HG03196 (cell line): ENCODE measurements around the gene KRR1.
"Not testable (repeated sequence)": the region's sequence is repeated elsewhere in the genome, so short reads cannot be mapped to it uniquely, and the experiment has no call there.

ENCODE experiments used
- ATAC-seq: cut with Tn5 transposase; IDR thresholded peaks from one replicate; pipeline ENCODE4 v1.9.1; 2021; ENCODE audit not compliant: unreplicated experiment

Gene KRR1

GRCh38 chr12:75479963-75480461 lies 31.4 kb downstream of the KRR1 start:
- peak; percentile 45 for ATAC-seq

DNA sequence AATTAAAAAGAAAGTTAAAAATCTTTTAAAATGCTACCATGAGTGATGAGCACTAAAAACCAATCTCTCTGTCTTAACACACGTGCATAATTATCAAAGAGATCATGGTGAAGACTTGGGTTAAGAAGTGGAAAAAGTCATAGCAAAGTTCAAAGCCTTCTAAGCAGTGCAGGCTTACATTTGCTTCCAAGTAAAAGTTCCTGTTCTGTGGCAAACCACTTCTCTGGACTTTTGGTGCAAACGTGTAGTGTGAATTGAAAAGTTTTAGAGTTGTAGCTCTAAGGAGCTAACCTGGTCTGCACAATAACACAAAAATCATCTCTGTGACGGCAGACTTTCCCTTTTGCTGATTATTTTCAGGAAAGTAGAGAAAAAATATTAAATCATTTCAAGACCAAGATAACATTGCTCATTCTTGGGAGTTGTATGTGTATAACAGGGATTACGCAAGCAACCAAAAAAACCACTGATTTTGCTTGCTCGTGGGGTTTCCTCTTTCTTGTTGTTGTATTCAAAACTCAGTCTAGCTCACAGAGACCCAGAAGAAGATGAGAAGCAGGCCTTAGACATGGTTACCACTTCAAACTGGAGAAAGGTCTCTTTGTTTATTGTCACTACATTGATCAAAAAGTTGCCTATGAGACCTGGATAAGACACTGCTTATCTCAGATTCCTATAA lies 33.2 kb downstream of the KRR1 start:
- ATAC-seq = no peak

- ATAC-seq = no peak
These were observed 34.3 kb downstream of the KRR1 start for GRCh38 chr12:75477137-75477536.

- ATAC-seq = no peak
These were observed 35.3 kb downstream of the KRR1 start for GRCh38 chr12:75476071-75476470.

GRCh38 chr12:75474116-75474515 lies 37.3 kb downstream of the KRR1 start:
- ATAC-seq = no peak

DNA sequence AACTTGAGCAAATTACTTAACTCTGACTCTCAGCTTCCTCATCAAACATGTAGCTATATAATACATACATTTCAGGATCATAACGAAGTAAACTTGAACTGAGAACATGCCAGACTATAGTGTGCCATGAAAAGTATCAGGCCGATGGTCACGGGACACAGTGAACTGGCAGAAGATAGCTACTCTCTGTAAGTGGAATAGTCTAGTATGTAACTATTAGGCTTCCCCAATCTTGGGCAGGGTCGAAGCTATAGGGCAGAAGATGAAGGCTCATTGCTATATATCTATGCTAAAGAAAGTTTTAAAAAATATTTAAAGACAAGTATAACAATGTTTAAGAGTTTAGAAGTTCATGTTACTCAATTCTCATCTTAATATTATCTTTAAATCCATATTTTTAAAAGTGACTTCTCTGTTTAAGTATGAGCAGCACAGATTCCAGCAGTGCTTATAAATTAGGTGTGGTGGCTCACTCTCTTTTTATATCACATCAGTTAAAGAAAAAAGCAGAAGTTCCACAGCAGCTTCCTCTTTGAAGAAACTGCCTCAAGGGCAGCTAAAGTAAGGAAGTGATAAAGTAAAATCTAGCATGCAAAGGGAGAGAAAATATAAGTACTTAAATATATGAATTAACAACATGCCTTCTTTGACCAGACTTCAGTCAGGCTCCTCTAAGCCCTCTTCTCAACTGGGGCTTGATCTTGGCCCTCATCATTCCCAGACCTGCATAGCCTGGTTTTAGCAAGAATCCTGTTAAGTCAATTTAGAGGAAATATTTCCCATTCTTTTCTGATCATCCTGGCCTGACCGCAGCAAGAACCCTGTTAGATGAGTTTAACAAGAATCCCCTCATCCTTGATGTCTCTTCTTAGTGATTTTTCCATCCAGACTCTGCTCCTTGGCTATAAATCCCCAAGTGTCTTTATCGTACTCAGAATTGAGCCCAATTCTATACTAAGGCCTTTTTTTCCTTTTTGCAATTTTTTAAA lies 39.2 kb downstream of the KRR1 start:
- ATAC-seq = no peak

- no peak for ATAC-seq
These were observed 51.2 kb downstream of the KRR1 start for GRCh38 chr12:75460204-75460603.

GRCh38 chr12:75459755-75460154 lies 51.7 kb downstream of the KRR1 start:
- ATAC-seq = no peak

DNA sequence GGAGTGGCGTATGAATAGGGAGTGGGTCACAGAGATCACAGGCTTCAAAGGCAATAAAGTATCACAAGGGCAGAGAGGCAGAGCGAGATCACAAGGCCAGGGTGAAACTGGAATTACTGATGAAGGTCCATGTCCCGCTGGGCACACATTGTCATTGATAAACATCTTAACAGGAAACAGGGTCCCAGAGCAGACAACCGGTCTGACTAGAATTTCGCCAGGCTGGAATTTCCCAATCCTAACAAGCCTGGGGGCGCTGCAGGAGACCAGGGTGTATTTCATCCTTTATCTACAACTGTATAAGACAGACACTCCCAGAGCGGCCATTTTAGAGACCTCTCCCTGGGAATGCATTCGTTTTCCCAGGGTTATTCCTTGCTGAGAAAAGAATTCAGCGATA lies 53.5 kb downstream of the KRR1 start:
- ATAC-seq = not testable (repeated sequence)

DNA sequence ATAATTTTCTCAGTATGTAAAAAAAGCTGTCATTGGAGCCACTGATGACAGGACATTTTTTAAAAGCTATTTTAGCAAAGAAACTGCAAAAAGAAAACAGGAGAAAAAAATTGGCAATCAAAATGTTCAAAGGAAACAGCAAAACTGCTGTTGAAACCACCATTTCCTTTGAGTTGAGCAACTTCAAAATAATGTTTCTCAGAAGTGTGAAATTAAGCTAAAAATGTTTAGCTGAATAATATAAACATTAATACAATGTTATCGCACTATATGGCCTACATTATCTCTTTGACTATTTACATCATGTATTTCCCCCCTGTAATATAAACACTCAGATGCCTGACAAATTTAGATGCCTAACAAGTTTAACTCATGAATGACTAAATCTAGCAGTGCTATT lies 54.2 kb downstream of the KRR1 start:
- no peak for ATAC-seq

DNA sequence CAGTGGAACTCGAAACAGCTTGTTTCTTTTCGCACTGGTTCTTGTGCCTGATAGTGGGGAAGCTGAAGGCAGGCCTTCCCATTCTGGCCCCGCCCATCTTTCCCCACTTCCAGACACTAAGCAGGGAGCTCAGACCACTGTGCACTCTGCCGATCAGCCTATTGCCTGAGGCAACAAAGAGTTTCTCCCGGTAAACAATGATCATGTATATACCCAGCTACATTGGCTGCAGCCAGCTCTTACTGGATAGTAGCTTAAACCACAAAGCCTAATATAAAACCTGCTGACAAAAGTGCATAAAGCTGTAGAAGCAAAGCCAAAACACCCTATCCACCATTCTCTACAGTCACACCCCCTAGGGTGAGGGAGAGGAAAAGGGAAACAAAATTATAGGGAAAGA lies 55.6 kb downstream of the KRR1 start:
- no peak for ATAC-seq

DNA sequence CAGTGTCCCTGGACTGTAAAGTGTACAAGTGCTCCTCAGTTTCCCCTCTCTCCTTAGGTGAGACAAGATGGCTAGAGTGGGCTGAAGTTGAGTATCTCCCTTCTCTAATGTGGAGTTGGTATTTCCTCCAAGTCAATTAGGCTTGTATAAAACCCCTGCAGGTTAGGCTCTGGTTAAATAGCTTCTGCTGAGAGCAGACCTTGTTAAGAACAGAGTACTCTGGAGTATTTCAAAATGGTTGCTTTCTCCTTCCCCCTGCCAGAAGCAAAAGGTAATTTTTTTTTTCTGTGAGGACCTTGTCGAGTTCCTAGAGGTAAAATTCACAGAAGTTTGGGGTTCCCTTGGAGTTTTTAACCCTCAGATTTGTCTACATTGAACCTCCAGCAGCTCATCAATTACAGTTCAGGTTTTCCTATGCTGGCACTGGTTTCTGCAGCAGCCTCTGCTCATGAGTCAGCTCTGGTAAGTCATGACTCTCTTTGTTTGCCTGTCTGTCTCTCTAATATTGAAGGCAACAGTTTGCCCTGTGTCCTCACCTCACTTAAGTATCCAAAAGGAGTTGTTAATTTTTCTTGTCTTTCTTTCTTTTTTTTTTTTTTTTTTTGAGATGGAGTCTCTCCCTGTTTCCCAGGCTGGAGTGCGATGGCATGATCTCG lies 58.6 kb downstream of the KRR1 start:
- ATAC-seq = no peak

GRCh38 chr12:75447691-75448393 lies 63.6 kb downstream of the KRR1 start:
- no peak for ATAC-seq

DNA sequence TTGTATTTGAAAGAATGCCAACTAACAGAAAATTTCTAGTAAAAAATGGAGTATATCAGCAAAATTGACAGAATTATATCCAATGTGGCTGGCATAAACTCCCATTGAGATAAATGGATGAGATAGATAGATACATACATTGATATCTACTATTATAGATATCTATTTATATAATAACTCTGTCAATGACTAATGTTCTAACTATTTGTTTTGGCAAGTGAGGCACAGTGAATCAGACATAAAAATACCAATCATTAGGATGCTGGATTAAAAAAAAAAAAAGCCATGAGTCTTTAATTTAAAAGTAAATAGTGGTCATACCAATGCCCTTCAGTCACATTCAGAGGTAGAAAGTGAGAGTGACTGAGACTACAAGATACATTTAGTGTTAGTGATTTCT lies 64.6 kb downstream of the KRR1 start:
- ATAC-seq = no peak

GRCh38 chr12:75445137-75445507 lies 66.3 kb downstream of the KRR1 start:
- ATAC-seq = not testable (repeated sequence)

DNA sequence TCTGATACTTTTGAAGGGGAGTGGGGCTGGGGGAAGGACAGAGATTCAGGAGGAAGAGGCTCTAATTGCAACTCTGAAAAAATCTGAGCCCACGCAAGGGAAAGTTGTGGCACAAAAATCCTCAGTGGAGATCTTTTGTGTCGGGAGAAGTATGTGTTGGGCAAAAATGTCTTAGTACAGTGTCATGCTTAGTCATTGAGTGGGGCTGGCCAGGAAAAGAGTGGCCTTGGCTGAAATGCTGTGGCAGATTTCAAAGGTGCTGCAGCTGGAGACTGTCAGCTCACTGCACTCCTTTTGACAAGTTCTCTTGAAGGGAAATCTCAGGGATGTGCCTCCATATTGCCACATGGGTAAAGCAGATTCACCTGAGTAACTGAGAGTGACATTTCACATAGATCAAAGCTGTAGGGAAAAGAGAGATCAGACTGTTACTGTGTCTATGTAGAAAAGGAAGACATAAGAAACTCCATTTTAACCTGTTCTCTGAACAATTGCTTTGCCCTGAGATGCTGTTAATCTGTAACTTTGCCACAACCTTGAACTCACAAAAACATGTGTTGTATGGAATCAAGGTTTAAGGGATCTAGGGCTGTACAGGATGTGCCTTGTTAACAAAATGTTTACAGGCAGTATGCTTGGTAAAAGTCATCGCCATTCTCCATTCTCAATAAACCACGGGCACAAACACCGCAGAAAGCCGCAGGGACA lies 66.8 kb downstream of the KRR1 start:
- ATAC-seq = no peak

- no peak for ATAC-seq
These were observed 67.7 kb downstream of the KRR1 start for GRCh38 chr12:75443709-75444108.

GRCh38 chr12:75442454-75442853 lies 69.0 kb downstream of the KRR1 start:
- ATAC-seq = not testable (repeated sequence)

DNA sequence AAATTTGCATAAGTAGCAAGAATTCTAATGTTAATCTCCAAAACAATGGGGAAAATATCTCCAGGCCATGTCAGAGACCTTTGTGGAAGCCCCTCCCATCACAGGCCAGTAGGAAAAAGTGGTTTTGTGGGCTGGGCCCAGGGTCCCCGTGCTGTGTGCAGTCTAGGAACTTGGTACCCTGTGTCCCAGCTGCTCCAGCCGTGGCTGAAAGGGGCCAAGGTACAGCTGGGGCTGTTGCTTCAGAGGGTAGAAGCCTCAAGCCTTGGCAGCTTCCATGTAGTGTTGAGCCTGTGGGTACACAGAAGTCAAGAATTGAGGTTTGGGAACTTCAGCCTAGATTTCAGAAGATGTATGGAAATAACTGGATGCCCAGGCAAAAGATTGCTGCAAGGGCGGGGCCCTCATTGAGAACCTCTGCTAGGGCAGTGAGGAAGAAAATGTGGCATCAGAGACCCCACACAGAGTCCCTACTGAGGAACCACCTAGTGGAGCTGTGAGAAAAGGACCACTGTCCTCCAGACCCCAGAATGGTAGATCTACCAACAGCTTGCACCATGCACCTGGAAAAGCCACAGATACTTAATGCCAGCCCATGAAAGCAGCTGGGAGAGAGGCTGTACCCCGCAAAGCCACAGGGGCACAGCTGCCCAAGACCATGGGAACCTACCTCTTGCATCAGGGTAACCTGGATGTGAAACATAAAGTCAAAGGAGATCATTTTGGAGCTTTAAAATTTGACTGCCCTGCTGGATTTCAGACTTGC lies 69.5 kb downstream of the KRR1 start:
- ATAC-seq = not testable (repeated sequence)
